Endothelial cell of umbilical vein (primary cell): Measurements from ENCODE around the gene FAM3D.

ENCODE experiments used
- CTCF ChIP-seq, 2 donors: IDR thresholded peaks; 1 replicate in 1 of 2; 2 replicates in 1 of 2; pipeline ENCODE4 v1.5.1; 2011; ENCODE audit warnings: low read length in 2 of 2, mild to moderate bottlenecking in 2 of 2, moderate library complexity in 2 of 2, control low read depth in 1 of 2, inconsistent platforms in 1 of 2, low read depth in 1 of 2; ENCODE audit not compliant: insufficient read depth in 1 of 2; ENCODE audit errors: extremely low read depth in 1 of 2
- EZH2 ChIP-seq: IDR thresholded peaks from 2 replicates; pipeline ENCODE4 v1.6.1; 2012; ENCODE audit warnings: borderline replicate concordance, low read depth, mild to moderate bottlenecking, moderate library complexity, low read length, inconsistent platforms; ENCODE audit not compliant: severe bottlenecking
- GATA2 ChIP-seq: IDR thresholded peaks from 2 replicates; pipeline ENCODE4 v1.7.0; 2011; ENCODE audit warnings: low read depth, mild to moderate bottlenecking, moderate library complexity, mixed read lengths, low read length; ENCODE audit not compliant: insufficient read length, insufficient read depth
- MAX ChIP-seq: IDR thresholded peaks from 2 replicates; pipeline ENCODE4 v1.6.1; 2011; ENCODE audit not compliant: insufficient read depth, insufficient read length
- POLR2A ChIP-seq: IDR thresholded peaks from 2 replicates; pipeline ENCODE4 v1.6.1; 2012; ENCODE audit warnings: low read depth, mild to moderate bottlenecking, control low read depth, low read length

- TF ChIP-seq CTCF (IDR thresholded peaks at IDR 0.05; ENCODE audit: extremely low read depth in 1 of 2, insufficient read depth in 1 of 2, low read depth in 1 of 2, low read length in 2 of 2) (no peak), MAX (no peak), GATA2 (no peak), EZH2 (no peak), POLR2A (no peak)
Measured at GRCh38 chr3:58597770-58598310, 68.7 kb downstream of the FAM3D start.
